GOT3 (cell line): ENCODE data around the gene LAMC2.
A peak's percentile ranks its signal among the peaks of the same experiment; 100 is the strongest.

Source experiments
- DNase-seq: peaks from one replicate; lab custom pipeline; 2025; ENCODE audit warnings: mixed read lengths; lab: John Stamatoyannopoulos, UW

Gene LAMC2

DNA sequence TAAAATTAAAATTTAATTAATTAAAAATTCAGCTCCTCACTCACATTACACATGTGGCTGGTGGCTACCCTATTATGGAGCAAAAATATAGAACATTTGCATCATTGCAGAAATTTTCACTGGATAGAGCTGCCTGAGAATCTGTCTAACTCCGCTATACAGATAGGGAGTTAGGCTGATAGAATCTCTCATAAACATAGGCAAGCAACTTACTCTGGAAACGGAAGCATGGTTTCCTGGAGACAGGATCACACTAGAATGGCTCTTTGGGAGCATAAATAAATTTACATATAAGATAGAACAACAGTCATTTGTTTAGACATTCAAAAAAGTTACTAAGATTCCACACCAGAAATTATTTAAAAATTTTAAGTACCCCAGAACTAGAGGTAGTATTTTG lies 12.2 kb upstream of the LAMC2 start:
- DNase-seq = no peak

DNA sequence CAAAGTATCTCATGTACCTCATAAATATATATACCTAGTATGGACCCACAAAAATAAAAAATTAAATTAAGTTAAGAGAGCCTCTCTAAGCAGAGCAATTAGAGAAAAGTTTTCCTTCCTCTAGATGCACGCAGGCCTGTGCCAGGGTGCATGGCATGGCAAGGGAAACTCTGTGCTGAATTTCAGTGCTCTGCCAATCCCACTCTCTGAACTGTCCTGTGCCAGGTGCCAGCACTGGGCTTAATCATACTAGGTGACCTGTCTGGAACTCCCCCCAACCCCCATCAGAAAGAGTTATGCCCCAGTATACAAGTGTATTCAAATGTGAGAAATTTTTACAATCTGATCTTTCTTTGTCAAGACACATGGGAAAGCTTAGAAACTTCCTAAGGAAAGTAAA lies 10.4 kb upstream of the LAMC2 start:
- no peak for DNase-seq

DNA sequence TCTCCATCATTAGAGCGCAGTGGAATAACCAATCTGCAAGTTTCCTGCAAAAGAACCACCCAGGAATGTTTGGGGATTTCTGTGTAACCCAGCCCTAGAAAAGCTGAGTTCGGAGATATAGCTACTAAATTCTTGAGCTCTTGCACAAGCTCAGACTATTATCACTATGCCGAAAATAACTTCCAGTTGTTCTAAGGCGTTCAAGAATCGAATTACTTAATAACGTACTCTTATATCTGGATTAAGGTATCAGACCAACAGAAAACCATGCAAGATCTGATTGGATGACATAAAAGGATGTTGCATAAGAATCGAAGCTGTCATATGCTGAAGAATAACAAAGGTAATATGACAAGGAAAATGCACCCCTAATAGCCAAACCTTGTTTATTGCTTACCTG lies 7.5 kb upstream of the LAMC2 start:
- DNase-seq = no peak

DNA sequence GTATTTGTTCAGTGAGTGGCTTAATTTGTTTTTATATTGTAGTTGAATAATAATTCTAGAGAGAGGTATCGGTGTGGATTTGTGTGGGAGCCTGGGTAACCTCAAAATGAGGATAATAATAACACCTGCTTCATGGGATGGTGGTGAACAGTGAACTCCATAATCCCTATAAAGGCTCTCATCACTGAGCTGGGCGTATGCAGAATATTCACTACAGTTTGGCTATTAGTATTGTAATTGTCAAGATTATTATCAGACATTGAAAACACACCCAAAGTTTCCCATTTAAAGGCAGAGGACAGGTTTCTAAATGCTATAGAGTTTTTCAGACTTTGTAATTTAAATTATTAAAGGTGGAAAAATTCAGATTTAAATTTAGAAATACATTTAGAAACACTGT lies 7.0 kb upstream of the LAMC2 start:
- DNase-seq = no peak

DNA sequence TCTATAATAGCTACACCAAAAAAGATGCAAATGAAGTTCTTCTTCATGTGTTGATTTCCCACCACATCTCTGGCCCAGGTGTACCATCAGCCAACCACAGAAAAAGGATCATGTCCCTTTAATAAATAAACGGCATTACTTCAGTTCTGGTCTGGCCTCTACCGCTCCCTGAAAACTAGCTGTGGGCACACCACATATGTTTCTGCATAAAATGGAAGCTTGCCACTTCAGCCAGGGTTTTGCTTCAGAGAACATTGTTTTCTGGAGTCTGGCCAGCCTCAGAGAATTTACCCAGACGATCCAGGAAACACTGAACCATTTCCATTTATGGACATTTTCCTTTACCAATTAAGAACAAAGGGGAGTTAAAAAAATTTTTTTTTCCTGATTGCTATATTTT lies 5.8 kb upstream of the LAMC2 start:
- DNase-seq = no peak

DNA sequence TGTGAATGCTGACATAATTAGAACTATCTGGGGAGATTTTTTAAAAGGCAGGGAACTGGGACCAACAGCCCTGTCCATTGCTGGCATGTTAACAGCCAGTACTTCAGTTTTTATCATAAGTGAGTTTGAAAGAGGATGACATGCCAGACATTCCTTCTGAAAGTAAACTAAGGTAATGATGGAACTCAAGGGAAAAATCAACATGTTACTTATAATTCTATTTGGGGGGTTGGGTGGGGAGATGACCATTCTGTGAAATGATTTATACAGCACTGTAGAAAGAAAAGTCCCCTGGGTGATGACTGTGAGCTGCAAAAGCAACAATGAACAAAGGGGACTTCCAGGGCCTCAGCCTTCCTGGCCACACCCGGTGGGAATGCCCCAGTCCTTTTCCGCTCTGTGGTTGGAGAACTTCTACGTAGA lies 5.4 kb upstream of the LAMC2 start:
- DNase-seq = peak; percentile 44

DNA sequence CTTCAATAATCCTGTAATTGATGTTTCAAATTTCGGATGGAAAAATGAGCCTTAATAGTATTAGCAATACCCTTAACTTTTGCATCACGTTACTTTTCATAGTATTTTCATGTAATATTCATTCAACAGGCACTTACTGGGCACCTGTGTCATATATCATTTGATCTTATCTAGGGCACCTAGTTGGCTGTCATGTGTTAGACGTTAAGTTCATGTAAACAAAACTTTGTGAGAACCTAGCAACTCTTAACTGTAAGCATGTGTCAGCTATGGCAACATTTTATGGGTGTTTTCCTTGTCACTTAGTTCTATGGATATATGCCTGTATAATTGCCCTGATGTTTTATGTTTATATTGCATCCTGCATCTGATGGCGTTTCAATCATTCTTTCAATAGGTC lies 777 bp downstream of the LAMC2 start:
- no peak for DNase-seq

DNA sequence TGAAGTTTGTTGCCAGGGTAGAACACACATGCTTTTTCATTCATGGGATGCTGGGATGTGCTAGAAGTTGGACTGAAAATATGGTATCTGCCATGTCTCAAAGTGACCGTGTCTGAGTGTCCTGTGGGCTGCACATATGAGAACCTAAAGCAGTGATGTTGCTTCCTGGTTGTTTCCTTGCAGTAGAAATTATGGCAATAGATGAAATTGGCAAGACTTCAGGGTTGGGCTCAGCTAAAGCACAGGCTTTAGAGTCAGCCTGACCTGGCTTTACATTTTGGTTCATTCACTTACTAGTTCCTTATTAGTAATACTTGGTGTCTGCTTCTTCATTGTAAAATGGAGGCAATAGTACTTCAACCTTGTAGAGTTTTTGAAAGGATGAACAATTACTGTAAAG lies 2.2 kb downstream of the LAMC2 start:
- no peak for DNase-seq

DNA sequence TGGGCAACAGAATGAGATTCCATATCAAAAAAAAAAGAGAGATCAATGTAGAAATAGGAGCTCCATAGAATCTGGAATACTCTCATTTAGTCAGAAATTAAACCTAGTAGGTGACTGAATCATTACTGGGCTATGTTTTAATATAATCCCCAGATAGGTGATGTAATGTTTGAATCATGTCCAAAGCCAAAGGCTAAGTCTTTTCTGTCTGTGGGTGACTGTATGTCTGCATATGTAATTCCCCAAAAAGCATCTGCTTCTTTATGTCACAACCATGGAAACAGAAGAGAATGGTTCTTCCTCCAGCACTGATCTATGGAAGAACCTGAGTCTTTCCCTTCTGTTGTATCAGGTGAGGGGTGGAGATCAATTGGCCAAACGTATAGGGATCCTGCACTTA lies 5.8 kb downstream of the LAMC2 start:
- DNase-seq = no peak

DNA sequence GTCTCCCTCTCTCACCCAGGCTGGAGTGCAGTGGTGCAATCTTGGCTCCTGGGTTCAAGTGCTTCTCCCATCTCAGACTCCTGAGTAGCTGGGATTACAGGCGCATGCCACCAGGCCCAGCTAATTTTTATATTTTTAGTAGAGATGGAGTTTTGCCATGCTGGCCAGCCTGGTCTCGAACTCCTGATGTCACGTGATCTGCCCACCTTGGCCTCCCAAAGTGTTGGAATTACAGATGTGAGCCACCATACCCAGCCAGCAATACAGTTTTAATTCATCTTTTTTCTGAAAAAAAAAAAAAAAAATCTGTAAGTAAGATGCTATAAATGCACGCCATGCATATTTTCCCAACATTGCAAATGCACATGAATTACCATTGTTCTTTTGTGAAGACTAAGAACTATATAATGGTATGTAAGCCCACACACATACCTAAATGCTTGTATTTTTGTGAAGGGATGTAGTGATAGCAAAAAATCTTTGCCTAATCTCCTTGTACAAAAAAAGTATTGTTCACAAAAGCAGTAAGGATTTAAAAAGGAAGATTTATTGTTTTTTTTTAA lies 8.0 kb downstream of the LAMC2 start:
- DNase-seq = no peak

DNA sequence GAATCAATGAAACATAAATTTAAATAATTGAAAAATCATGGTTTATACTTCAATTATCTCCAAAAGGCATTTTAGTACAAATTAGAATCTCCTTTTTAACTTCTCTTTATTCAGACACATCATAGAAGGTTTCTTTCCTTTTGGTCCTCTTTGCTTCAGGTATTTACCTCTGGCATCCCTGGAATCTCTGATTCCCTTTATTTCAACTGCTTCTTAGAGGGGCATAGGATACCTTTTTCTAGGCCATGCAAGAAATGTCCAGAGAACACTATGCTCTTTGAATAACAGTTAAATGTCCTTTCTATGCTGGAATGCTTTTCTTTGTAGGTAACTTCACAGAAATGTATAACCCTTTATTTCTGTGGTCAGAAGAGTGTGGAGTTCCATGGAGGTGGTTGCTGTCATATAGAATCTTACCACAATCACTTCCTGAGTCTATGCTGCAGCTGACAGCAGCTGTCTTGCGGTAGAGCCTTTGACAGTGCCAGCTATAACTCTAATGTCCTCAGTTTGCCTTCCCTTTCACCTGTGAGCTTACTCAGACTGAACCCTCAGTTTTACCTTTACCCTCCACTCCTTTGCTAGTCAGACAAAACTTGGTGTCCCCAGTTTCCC lies 8.6 kb downstream of the LAMC2 start:
- DNase-seq = no peak

DNA sequence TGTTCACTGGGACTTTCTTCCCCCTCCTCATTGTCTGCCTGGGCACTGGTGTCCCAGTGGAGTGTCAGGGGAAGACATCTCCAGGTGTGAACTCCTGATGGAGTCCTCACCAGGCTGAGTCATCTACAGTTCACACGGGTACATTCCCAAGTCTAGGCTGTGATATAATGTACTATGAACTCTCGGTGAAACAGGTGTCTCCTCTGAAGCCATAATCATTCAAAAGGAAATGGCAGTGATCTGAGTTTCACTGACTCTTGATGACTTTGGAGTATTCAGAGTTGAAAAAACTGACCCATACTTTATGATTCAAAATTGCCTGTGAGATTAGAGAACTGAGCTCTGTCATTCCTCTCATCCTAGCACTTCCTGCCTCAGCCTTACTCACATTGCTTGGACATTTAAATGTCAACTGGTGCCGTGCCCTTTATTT lies 9.1 kb downstream of the LAMC2 start:
- no peak for DNase-seq

DNA sequence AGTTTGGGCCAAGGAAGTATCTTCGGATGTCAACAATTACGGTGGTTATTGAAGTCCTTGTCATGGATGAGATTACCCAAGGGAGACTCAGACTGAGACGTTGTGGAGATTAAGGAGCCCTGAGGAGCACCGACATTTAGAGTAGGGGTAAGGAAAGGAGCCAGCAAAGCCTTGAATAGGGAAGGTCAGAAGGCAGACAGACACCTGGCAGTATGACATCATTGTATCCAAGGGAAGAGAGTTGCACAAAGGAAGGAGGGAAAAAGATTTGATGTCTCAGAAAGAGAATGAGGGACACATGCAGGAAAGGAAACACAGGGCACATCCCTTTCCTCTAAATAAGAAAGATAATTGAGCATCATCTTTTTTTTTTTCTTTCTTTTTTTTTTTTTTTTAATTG lies 11.7 kb downstream of the LAMC2 start:
- DNase-seq = no peak

DNA sequence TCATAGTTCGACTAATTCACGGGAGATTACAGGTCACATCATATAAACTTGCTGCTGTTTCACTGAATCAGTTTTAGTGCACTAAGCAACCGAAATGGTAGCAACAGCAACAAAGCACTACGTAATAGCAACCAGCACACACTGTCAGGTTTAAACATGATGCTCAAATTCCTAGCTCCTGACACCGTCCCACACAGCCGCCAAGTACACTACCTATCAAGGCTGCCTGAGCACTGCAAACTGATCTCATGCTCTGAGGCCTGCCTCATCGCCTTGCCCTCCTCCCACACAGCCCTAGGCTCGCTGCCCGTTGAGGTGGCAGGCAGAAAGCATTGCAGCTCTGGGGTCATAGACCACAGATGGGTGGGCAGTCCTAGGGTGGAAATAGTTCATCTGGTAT lies 12.4 kb downstream of the LAMC2 start:
- peak; percentile 52 for DNase-seq

DNA sequence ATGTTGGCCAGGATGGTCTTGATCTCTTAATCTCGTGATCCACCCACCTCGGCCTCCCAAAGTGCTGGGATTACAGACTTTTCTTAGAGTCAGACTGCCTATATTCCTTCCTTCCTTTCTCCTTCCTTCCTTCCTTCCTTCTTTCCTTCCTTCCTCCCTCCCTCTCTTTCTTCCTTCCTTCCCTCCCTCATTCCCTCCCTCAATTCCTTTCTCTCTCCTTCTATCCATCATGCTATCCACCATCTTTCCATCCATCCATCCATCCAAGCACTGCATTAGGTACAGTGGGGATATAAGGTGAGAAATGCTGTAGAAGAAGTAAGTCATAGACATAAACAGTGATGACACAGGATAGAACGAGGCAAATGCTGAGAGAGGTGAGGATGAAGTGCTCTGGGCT lies 13.2 kb downstream of the LAMC2 start:
- DNase-seq = no peak

DNA sequence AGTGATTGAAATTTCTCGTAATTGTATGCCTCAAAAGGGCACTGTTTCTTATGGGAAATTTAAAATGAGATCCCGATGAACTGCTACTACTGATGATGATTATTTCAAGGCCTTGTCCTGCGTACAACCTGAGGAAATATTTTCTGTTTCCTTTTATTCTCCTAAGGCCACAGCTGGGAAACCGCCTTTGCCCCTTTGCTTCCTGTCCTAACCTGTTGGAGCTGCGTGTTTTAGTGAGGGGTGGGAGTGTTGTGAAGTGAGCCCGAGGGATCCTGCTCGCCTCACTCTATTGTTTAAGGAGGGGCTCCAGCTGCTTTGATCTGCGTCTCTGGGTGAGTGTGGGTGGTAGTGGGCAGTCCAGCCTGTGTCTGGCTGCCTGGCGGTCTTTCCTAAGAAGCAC lies 14.4 kb downstream of the LAMC2 start:
- DNase-seq = no peak

DNA sequence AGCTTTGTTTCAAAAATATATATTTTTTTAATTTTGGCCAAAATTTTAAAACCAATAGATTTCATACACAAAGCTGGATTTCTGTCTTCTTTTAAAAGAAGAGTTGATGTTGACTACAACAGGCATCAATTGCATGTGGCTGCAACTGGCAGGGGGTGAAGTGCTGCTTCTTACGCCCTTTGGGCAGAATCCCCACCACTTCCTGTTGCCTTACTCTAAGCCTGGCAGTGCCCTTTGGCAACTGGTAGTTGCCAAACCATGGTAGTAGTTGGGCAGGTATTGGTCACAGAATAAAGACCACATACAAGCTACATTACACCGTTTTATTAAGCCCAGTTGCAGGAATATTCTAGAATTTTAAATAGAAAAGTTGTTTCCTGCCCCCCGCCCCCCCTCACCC lies 17.0 kb downstream of the LAMC2 start:
- no peak for DNase-seq

DNA sequence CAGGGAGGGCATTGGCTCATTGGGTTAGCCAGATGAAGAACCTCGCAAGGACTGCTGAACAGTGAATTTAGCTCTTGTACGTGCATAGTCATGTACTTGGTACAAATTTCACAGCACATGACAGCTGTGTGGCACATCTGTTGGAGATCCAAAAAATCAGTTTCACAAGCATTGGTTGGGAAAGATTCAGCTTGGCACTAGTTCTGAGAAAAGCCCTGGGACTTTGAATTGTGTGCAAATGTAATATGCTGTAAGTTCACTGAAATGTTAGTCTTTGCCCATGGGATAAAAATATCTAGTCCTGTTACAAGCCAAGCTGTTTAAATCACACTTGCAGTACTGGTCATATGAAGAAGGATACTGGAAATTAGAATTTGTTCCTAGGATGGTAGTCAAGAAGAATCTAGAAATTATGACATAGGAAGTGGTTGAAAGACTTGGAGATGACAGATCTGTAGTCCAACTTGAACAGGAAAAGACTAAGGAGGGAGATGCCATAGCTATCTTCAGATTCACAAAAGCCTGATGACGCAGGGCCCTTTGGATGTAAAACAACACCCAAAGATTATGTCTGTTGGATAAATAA lies 19.2 kb downstream of the LAMC2 start:
- no peak for DNase-seq

DNA sequence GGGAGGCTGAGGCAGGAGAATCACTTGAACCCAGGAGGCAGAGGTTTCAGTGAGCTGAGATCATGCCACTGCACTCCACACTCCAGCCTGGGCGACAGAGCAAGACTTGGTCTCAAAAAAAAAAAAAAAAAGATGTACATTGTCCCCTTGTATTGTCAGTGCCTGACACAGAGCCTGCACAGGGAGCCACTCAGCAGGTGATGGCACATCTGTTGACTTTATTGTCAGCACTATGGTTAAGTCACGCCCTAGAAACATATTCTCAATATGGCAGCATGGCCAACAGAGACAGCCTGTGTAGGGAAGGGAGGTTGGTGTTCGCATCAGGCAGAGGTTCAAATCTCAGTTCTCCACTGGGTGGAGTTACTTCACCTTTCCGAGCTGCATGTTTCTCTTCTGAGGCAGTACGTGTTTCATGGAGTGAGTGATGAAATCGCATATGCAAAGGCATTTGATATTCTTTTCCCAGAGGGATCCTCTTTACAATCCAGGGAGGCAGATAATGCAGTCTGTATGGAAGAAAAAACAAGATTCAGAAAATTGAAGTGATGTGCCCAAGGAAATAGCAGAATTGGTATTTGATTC lies 20.6 kb downstream of the LAMC2 start:
- DNase-seq = no peak

DNA sequence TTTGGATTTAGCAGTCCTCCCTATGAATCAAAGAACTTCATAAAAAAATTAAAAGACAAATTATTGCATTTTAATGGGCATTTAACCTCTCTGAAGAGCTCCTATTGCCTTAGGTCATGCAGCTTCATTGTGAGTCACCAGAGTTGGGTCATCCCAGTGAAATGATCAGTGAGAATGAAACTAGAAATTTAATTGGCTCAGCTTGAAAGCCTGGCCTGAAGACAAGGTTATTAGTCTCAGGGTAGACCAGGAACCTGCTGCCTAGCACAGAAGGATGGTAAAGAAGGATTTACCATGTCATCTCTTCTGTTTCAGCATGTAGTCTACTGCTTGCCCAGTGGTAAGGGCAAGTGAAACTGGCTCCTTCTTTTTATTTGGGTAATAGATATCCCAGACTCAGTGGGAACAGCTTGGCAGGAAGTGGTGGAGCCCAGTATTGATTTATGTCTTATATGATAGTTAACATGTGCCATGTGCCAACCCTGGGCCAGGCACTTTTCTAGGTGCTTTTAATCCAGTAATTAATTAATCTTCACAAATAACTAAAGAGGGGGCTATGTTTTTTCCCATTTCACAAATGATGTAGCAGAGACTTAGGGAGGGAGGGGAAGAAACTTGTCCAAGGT lies 23.6 kb downstream of the LAMC2 start:
- peak; percentile 42 for DNase-seq

DNA sequence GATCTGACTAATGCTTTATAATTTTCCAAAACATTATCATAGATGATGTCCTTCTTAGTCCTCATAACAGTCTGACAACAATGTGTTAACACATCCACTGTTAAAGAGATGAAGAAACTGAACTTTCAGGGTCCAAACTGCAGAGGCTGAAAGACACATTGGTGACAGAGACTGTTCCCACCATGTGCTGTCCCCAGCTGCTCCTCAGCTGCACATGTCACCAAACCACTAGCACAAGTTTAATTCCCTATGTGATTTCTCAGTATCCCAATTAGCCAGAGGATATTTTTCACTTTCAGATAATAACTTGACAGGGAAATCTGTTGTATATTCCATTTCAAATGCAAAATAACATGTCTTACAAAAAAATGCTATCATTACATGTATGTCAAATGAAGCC lies 24.6 kb downstream of the LAMC2 start:
- no peak for DNase-seq

DNA sequence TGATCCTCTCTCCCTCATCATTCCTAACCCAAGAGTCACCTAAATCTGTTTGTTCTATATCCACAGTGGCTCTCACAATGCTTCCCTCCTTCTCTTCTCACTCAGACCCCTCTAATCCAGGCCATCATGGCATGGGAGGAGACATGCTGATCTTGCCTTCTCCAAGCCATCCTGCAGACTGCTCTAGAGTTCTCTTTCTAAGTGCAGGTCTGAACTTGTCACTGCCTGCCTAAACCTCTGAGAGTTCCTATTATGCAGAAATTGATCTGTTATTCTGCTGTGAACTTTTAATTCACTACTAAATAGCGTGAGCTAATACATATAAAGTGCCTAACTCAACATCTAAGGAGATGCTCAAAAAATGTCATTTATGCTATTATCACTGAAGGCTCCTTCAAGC lies 26.8 kb downstream of the LAMC2 start:
- no peak for DNase-seq
